SU-DHL-6 (cell line): Measurements from ENCODE around the gene CTDSPL2.

ENCODE experiments used
- H2AFZ ChIP-seq: fragments of 200-600 bp; sonication (generic); 2 replicates; pipeline ENCODE4 v1.6.1; 2014; ENCODE audit warnings: low read depth, mild to moderate bottlenecking, moderate library complexity, mixed read lengths, antibody characterized with exemption, low read length; ENCODE audit not compliant: severe bottlenecking
- H3F3A ChIP-seq: fragments of 200-600 bp; shearing (Covaris generic); 2 replicates; pipeline ENCODE4 v1.6.0; 2016; ENCODE audit warnings: antibody characterized with exemption, mild to moderate bottlenecking; ENCODE audit not compliant: insufficient read depth
- H3K27ac ChIP-seq: fragments of 200-600 bp; sonication (generic); 2 replicates; pipeline ENCODE4 v1.5.1; 2016; ENCODE audit warnings: low read depth, mild to moderate bottlenecking, low read length, moderate library complexity, mixed read lengths
- H3K27me3 ChIP-seq: fragments of 200-600 bp; sonication (generic), shearing (Covaris generic); 2 replicates; pipeline ENCODE4 v1.6.0; 2014; ENCODE audit warnings: mild to moderate bottlenecking, low read length
- H3K36me3 ChIP-seq: fragments of 200-600 bp; sonication (generic); 2 replicates; pipeline ENCODE4 v1.6.1; 2014; ENCODE audit warnings: mild to moderate bottlenecking, low read length, mixed read lengths
- H3K4me2 ChIP-seq: fragments of 300-600, 200-600 bp; shearing (Covaris generic), sonication (generic); 2 replicates; pipeline ENCODE4 v1.6.0; 2014; ENCODE audit warnings: low read length, low read depth, mild to moderate bottlenecking; ENCODE audit not compliant: poor library complexity, severe bottlenecking
- H3K4me3 ChIP-seq: fragments of 200-600 bp; sonication (generic); 2 replicates; pipeline ENCODE4 v1.5.1; 2014; ENCODE audit warnings: antibody characterized with exemption, low read length, mild to moderate bottlenecking, mixed read lengths; ENCODE audit not compliant: insufficient read depth, poor library complexity, severe bottlenecking
- H3K79me2 ChIP-seq: fragments of 200-600 bp; sonication (generic); 2 replicates; pipeline ENCODE4 v1.6.1; 2014; ENCODE audit warnings: mild to moderate bottlenecking, low read length, moderate library complexity; ENCODE audit not compliant: insufficient read depth
- H3K9ac ChIP-seq: fragments of 200-600 bp; sonication (generic); 2 replicates; pipeline ENCODE4 v1.7.0; 2014; ENCODE audit warnings: mild to moderate bottlenecking, low read length
- H3K9me2 ChIP-seq: fragments of 200-600 bp; sonication (generic); replicated peaks from 2 replicates; pipeline ENCODE4 v1.6.1; 2014; ENCODE audit warnings: low read length; ENCODE audit not compliant: insufficient read depth
- H3K9me3 ChIP-seq: fragments of 200-600 bp; sonication (generic); 2 replicates; pipeline ENCODE4 v1.6.1; 2014; ENCODE audit warnings: low read length, mixed read lengths; ENCODE audit not compliant: insufficient read depth
- H4K20me1 ChIP-seq: fragments of 200-600 bp; sonication (generic); 2 replicates; pipeline ENCODE4 v1.6.1; 2014; ENCODE audit warnings: low read depth, mild to moderate bottlenecking, antibody characterized with exemption, low read length, moderate library complexity, mixed read lengths
- EZH2phosphoT487 ChIP-seq: fragments of 200-600 bp; sonication (generic), shearing (Covaris generic); conservative IDR thresholded peaks from 2 replicates; pipeline ENCODE4 v1.6.1; 2018; ENCODE audit warnings: mild to moderate bottlenecking, antibody characterized with exemption, low read length, moderate library complexity, mixed read lengths
- TF ChIP-seq, protein P1 (sequence below): fragments of 200-600 bp; sonication (generic); IDR thresholded peaks from one replicate; pipeline ENCODE4 v1.5.1; 2017; ENCODE audit warnings: antibody characterized with exemption, mild to moderate bottlenecking, low read length, moderate library complexity; ENCODE audit not compliant: insufficient read depth, poor library complexity, severe bottlenecking

Gene CTDSPL2

DNA sequence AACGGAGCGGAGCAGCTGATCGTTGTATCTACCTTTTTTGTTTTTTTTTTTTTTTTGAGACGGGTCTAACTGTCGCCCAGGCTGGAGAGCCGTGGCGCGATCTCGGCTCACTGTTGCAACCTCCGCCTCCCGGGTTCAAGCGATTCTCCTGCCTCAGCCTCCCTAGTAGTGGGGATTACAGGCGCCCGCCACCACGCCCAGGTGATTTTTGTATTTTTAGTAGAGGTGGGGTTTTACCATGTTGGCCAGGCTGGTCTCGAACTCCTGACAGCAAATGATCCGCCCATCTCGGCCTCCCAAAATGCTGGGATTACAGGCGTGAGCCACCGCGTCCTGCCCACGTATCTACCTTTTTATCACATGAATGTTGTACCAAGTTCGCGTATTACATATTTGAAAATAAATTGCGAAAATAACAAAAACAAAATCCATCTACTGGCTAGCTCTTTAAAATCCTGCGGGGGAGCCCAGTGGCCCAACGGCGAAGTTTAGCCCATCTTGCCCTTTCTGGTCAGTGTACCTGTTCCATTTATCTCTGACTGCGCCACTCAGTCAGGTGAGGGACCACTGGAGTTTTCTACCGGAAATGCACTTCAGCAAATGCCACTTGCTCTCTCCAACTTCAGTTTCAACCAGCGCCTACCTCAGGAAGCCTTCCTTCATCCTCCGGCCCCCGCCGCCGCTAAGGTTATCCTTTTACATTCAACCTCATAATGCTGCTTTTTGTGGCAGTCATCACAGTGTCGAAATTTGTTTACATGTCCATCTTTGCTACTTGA, 108.3 kb downstream of the CTDSPL2 start:
- Histone ChIP-seq H3K27ac (peak overlapping the region; percentile 42), H3K36me3 (peaks cover 8% of the 10 kb centered on the region), H3K4me2 (peak overlapping the region; percentile 77), H3K27me3 (no peaks in the 10 kb centered on the region), H3K9ac (peak overlapping the region; percentile 99), H4K20me1 (peaks cover 7% of the 10 kb centered on the region; the same call in 1 of the 2 replicates), H2AFZ (peak overlapping the region; percentile 76), H3K79me2 (peaks cover 34% of the 10 kb centered on the region), H3K4me3 (peak overlapping the region; percentile 63), H3K9me2 (no peaks in the 10 kb centered on the region), H3K9me3 (no peaks in the 10 kb centered on the region), H3F3A (peaks cover 11% of the 10 kb centered on the region)
- TF ChIP-seq EZH2phosphoT487, result no peak
- TF ChIP-seq, protein P1, sequence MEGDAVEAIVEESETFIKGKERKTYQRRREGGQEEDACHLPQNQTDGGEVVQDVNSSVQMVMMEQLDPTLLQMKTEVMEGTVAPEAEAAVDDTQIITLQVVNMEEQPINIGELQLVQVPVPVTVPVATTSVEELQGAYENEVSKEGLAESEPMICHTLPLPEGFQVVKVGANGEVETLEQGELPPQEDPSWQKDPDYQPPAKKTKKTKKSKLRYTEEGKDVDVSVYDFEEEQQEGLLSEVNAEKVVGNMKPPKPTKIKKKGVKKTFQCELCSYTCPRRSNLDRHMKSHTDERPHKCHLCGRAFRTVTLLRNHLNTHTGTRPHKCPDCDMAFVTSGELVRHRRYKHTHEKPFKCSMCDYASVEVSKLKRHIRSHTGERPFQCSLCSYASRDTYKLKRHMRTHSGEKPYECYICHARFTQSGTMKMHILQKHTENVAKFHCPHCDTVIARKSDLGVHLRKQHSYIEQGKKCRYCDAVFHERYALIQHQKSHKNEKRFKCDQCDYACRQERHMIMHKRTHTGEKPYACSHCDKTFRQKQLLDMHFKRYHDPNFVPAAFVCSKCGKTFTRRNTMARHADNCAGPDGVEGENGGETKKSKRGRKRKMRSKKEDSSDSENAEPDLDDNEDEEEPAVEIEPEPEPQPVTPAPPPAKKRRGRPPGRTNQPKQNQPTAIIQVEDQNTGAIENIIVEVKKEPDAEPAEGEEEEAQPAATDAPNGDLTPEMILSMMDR, result no peak

DNA sequence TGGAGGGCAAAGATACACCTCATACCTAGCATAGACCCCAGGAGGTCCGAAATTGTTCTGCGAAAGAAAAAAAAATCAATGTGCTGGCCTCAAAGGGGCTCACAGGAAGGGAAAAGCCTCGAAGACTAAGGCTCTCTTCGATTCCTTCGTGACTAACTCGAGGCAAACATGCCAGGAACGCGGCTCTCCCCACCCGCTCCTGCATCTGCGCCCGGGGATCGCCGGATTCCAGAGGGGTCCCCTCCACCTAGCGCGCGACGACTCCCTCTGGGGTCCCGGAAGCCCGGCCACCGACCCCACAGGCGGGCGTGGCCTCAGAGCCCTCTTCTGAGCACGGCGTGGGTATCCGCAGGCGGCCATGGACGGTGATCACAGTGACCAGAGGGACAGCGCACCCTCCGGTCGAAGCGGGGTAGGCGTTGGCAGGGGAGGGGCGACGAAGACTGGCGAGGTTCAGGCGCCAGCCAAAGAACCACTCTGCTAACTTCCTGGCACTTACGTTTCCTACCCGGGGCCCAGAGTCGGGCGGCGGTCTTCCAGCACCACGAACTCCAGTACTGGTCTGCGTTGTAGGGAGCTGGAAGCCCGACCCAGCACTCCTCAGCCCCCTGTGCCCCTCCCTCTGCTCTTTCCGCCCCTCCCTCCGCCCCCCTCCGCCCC, 109.0 kb downstream of the CTDSPL2 start:
- TF ChIP-seq, protein P1, result peak; percentile 10
- TF ChIP-seq EZH2phosphoT487, result no peak
- Histone ChIP-seq H3K27me3 (no peaks in the 10 kb centered on the region), H3K79me2 (peaks cover 42% of the 10 kb centered on the region), H3K27ac (peak overlapping the region; percentile 42), H3K9me3 (no peaks in the 10 kb centered on the region), H3K4me3 (peak overlapping the region; percentile 63), H4K20me1 (peaks cover 10% of the 10 kb centered on the region; the same call in 1 of the 2 replicates), H3K9ac (peak overlapping the region; percentile 99), H3K4me2 (peak overlapping the region; percentile 77), H3K36me3 (peaks cover 12% of the 10 kb centered on the region), H3K9me2 (no peaks in the 10 kb centered on the region), H2AFZ (peak overlapping the region; percentile 76), H3F3A (peaks cover 9% of the 10 kb centered on the region)

- Histone ChIP-seq H4K20me1 (peaks cover 10% of the 10 kb centered on the region; the same call in 1 of the 2 replicates), H3K4me3 (peak within 1 kb of the TSS; percentile 95), H3F3A (peaks cover 9% of the 10 kb centered on the region), H3K79me2 (peaks cover 49% of the 10 kb centered on the region), H3K27me3 (no peaks in the 10 kb centered on the region), H3K4me2 (peak within 1 kb of the TSS; percentile 90), H3K9me3 (no peaks in the 10 kb centered on the region), H3K27ac (peak within 1 kb of the TSS; percentile 75), H3K9ac (peak within 1 kb of the TSS; percentile 99), H2AFZ (peak within 1 kb of the TSS; percentile 93), H3K36me3 (peaks cover 17% of the 10 kb centered on the region), H3K9me2 (no peaks in the 10 kb centered on the region)
- TF ChIP-seq, protein P1, result no peak
- TF ChIP-seq EZH2phosphoT487, result no peak
These were observed 109.7 kb downstream of the CTDSPL2 start, which contains the start of gene EIF3J for GRCh38 chr15:44536962-44537734. Gene EIF3J (plus strand): TSS chr15:44537147. CDS start chr15:44537195, 48 bp downstream.
